Common myeloid progenitor, CD34-positive (primary cell): ENCODE measurements around the gene GTF2H4.
A peak's percentile ranks its signal among the peaks of the same experiment; 100 is the strongest.

ENCODE experiments used
- CTCF ChIA-PET: fragments of 350-600 bp; sonication (Branson Sonifier 250); formaldehyde crosslinking; loops from one replicate; lab custom pipeline; 2021; ENCODE audit warnings: antibody characterized with exemption; lab: Charles Lee
- POLR2A ChIA-PET: fragments of 350-600 bp; sonication (Branson Sonifier 250); formaldehyde crosslinking; loops from one replicate; lab custom pipeline; 2021; ENCODE audit warnings: antibody characterized with exemption; lab: Charles Lee
- DNase-seq, 3 donors: peaks; one replicate each; pipeline versions ENCODE4 v3.0.0 to v3.0.0-alpha.2; 2013
- H3K27ac ChIP-seq, 2 experiments: 1 replicate in 1 of 2; 2 replicates in 1 of 2; pipeline ENCODE4 v1.7.0; 2013; ENCODE audit warnings: inconsistent platforms in 2 of 2, low read length in 2 of 2, mild to moderate bottlenecking in 2 of 2, low read depth in 1 of 2, moderate library complexity in 1 of 2; ENCODE audit not compliant: severe bottlenecking in 2 of 2, insufficient read depth in 1 of 2, poor library complexity in 1 of 2
- H3K27me3 ChIP-seq, 5 experiments: replicated peaks in 2 of 5; 1 replicate in 3 of 5; 2 replicates in 2 of 5; pipeline versions ENCODE4 v1.6.1 to v1.7.0; 2013; ENCODE audit warnings: low read length in 4 of 5, mild to moderate bottlenecking in 2 of 5, moderate library complexity in 2 of 5, inconsistent platforms in 1 of 5; ENCODE audit not compliant: insufficient read depth in 5 of 5, control insufficient read depth in 4 of 5
- H3K36me3 ChIP-seq, 4 experiments: 1 replicate in 2 of 4; 2 replicates in 2 of 4; pipeline versions ENCODE4 v1.6.1 to v1.7.0; 2013; ENCODE audit warnings: low read length in 3 of 4, control low read depth in 1 of 4, mild to moderate bottlenecking in 1 of 4; ENCODE audit not compliant: control insufficient read depth in 4 of 4, insufficient read depth in 4 of 4
- H3K4me1 ChIP-seq, 4 experiments: 1 replicate in 3 of 4; 2 replicates in 1 of 4; pipeline versions ENCODE4 v1.6.1 to v1.7.1; 2013; ENCODE audit warnings: low read length in 3 of 4, mild to moderate bottlenecking in 3 of 4, control low read depth in 1 of 4, inconsistent platforms in 1 of 4, moderate library complexity in 1 of 4; ENCODE audit not compliant: control insufficient read depth in 4 of 4, insufficient read depth in 4 of 4; ENCODE audit errors: control extremely low read depth in 1 of 4
- H3K4me3 ChIP-seq, 7 experiments: 1 replicate in 4 of 7; 2 replicates in 3 of 7; pipeline versions ENCODE4 v1.5.1 to v1.7.0; 2013; ENCODE audit warnings: mild to moderate bottlenecking in 7 of 7, low read length in 6 of 7, moderate library complexity in 6 of 7, inconsistent platforms in 2 of 7, low read depth in 2 of 7, control low read depth in 1 of 7; ENCODE audit not compliant: insufficient read depth in 4 of 7, control insufficient read depth in 1 of 7; ENCODE audit errors: extremely low read depth in 1 of 7
- H3K9me3 ChIP-seq, 5 experiments: 1 replicate in 4 of 5; 2 replicates in 1 of 5; pipeline versions ENCODE4 v1.6.1 to v1.7.1; 2013; ENCODE audit warnings: low read length in 4 of 5, mild to moderate bottlenecking in 2 of 5, inconsistent platforms in 1 of 5, low read depth in 1 of 5, moderate library complexity in 1 of 5; ENCODE audit not compliant: control insufficient read depth in 4 of 5, insufficient read depth in 2 of 5; ENCODE audit errors: control extremely low read depth in 1 of 5
- WGBS: methylation state at CpG from one replicate; pipeline ENCODE4 v1.1.5; 2013; ENCODE audit not compliant: insufficient coverage; 5-methylcytosine and 5-hydroxymethylcytosine counted together

Gene GTF2H4

GRCh38 chr6:30951907-30952469 is 44.0 kb downstream of the GTF2H4 start:
- peaks cover 0 to 6% (median 0%) of the 10 kb centered on the region in 5 experiments for H3K9me3 ChIP-seq
- no peak overlapping the region for H3K4me3 ChIP-seq
- ChIA-PET CTCF (interaction anchor here (1.1 to 1.5 kb wide), 2 partner anchors 35 to 135 kb away, joined by 3 to 4 read pairs; no protein-coding TSS in a partner anchor), POLR2A (no interaction called here)
- H3K4me1 ChIP-seq = peaks cover 2 to 16% (median 14%) of the 10 kb centered on the region in 4 experiments
- WGBS = 95% methylated on average over 5 of the region's 5 CpGs
- peaks cover 11 to 70% (median 34%) of the 10 kb centered on the region in 5 experiments for H3K27me3 ChIP-seq
- no peak overlapping the region for H3K27ac ChIP-seq
- no peaks in the 10 kb centered on the region for H3K36me3 ChIP-seq
- no peak for DNase-seq

- peak in 2 of 3 donors; percentile 11 to 38 for DNase-seq
- H3K27ac ChIP-seq = no peak overlapping the region
- no peaks in the 10 kb centered on the region for H3K36me3 ChIP-seq
- 78% methylated on average over 6 of the region's 9 CpGs for WGBS
- H3K27me3 ChIP-seq = peaks cover 11 to 80% (median 30%) of the 10 kb centered on the region in 5 experiments
- H3K9me3 ChIP-seq = peaks cover 0 to 3% (median 0%) of the 10 kb centered on the region in 5 experiments
- H3K4me3 ChIP-seq = peak overlapping the region in 6 of 7 experiments; percentile 25 to 72 (median 60)
- ChIA-PET POLR2A (no interaction called here), CTCF (no interaction called here)
- H3K4me1 ChIP-seq = peaks cover 2 to 16% (median 14%) of the 10 kb centered on the region in 4 experiments
Measured at GRCh38 chr6:30954631-30955366, 46.8 kb downstream of the GTF2H4 start.

- H3K4me3 ChIP-seq = peak overlapping the region; percentile 11 to 72 (median 55)
- H3K27ac ChIP-seq = no peak overlapping the region
- 0% methylated on average over 27 of the region's 46 CpGs for WGBS
- peak; percentile 56 to 90 (median 84) for DNase-seq
- H3K36me3 ChIP-seq = no peaks in the 10 kb centered on the region
- H3K27me3 ChIP-seq = peaks cover 11 to 80% (median 33%) of the 10 kb centered on the region in 5 experiments
- peaks cover 2 to 16% (median 14%) of the 10 kb centered on the region in 4 experiments for H3K4me1 ChIP-seq
- ChIA-PET CTCF (interaction anchor here (1.0 kb wide), 1 partner anchor 13 kb away, joined by 3 read pairs; no protein-coding TSS in a partner anchor), POLR2A (interaction anchor here (0.6 to 1.0 kb wide), 2 partner anchors 12 to 17 kb away, joined by 3 read pairs; no protein-coding TSS in a partner anchor)
- H3K9me3 ChIP-seq = peaks cover 0 to 3% (median 0%) of the 10 kb centered on the region in 5 experiments
Measured at GRCh38 chr6:30955367-30956042, 47.5 kb downstream of the GTF2H4 start.

- Histone ChIP-seq H3K27me3 (peaks cover 3 to 68% (median 30%) of the 10 kb centered on the region in 5 experiments), H3K27ac (no peak overlapping the region), H3K9me3 (no peaks in the 10 kb centered on the region), H3K4me3 (no peak overlapping the region), H3K4me1 (peaks cover 2 to 16% (median 14%) of the 10 kb centered on the region in 4 experiments), H3K36me3 (no peaks in the 10 kb centered on the region)
- DNase-seq = no peak
- ChIA-PET POLR2A (interaction anchor here (1.2 kb wide), 1 partner anchor 23 kb away, joined by 5 read pairs; no protein-coding TSS in a partner anchor), CTCF (no interaction called here)
- WGBS = 65% methylated on average over 2 of the region's 2 CpGs
Measured at GRCh38 chr6:30957716-30958115, 49.7 kb downstream of the GTF2H4 start.

- H3K4me3 ChIP-seq = no peak overlapping the region
- no peaks in the 10 kb centered on the region for H3K36me3 ChIP-seq
- no peak for DNase-seq
- no peaks in the 10 kb centered on the region for H3K9me3 ChIP-seq
- 93% methylated on average over 5 of the region's 9 CpGs for WGBS
- CTCF ChIA-PET = no interaction called here
- H3K27ac ChIP-seq = no peak overlapping the region
- H3K4me1 ChIP-seq = peaks cover 0 to 2% (median 1%) of the 10 kb centered on the region in 4 experiments
- H3K27me3 ChIP-seq = peaks cover 0 to 46% (median 22%) of the 10 kb centered on the region in 5 experiments
- POLR2A ChIA-PET = no interaction called here
Measured at GRCh38 chr6:30960907-30961673, 53.1 kb downstream of the GTF2H4 start.

- H3K9me3 ChIP-seq = no peaks in the 10 kb centered on the region
- no peak overlapping the region for H3K27ac ChIP-seq
- H3K36me3 ChIP-seq = no peaks in the 10 kb centered on the region
- POLR2A ChIA-PET = no interaction called here
- peaks cover 0 to 29% (median 17%) of the 10 kb centered on the region in 5 experiments for H3K27me3 ChIP-seq
- DNase-seq = no peak
- H3K4me1 ChIP-seq = no peaks in the 10 kb centered on the region
- CTCF ChIA-PET = no interaction called here
- no peak overlapping the region for H3K4me3 ChIP-seq
Measured at GRCh38 chr6:30962716-30963115, 54.7 kb downstream of the GTF2H4 start.
